GM12892 (cell line): ENCODE data around the gene LMLN.

Source experiments
- POLR2A ChIP-seq: IDR thresholded peaks from 2 replicates; pipeline ENCODE4 v1.6.1; 2011; ENCODE audit warnings: low read depth, low read length, control low read depth
- POLR2AphosphoS5 ChIP-seq: IDR thresholded peaks from 2 replicates; pipeline ENCODE4 v1.6.1; 2011; ENCODE audit warnings: low read depth, low read length, control low read depth
- TAF1 ChIP-seq: IDR thresholded peaks from 2 replicates; pipeline ENCODE4 v1.6.1; 2011; ENCODE audit warnings: low read depth, mild to moderate bottlenecking, control low read depth, low read length, borderline replicate concordance

DNA sequence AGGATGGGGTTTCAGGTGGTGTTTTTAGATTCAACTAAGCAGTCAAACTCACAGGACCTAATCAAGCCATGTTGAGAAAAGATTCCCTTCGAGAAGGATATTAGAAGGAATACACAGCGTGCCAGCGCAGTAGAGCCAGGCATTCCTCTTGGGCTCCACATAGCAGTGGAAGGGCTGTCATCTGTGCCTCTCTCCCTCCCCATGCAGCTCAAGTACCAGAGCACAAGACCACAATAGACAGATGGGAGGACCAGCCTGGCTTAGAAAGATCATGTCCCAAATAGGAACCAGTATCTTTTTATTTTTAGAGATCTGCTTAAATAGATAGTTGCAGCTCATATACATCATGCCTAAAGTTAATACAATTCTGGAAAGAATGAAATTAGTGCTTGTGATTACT is 37.9 kb downstream of the LMLN start:
- no peak for TF ChIP-seq TAF1
- TF ChIP-seq POLR2A: no peak
- TF ChIP-seq POLR2AphosphoS5: no peak
